GM19467 (cell line): ENCODE measurements around the gene SSBP1.
"Not testable (repeated sequence)": the region's sequence is repeated elsewhere in the genome, so short reads cannot be mapped to it uniquely, and the experiment has no call there.

Experiments used
- ATAC-seq: cut with Tn5 transposase; IDR thresholded peaks from one replicate; pipeline ENCODE4 v1.9.1; 2021; ENCODE audit warnings: mild to moderate bottlenecking, moderate library complexity; ENCODE audit not compliant: unreplicated experiment

SSBP1 gene

GRCh38 chr7:141763797-141764196 lies 25.6 kb downstream of the SSBP1 start, which contains the start of gene TAS2R3:
Gene TAS2R3 (plus strand): TSS chr7:141764097. CDS start chr7:141764159, 62 bp downstream.
- ATAC-seq: no peak

DNA sequence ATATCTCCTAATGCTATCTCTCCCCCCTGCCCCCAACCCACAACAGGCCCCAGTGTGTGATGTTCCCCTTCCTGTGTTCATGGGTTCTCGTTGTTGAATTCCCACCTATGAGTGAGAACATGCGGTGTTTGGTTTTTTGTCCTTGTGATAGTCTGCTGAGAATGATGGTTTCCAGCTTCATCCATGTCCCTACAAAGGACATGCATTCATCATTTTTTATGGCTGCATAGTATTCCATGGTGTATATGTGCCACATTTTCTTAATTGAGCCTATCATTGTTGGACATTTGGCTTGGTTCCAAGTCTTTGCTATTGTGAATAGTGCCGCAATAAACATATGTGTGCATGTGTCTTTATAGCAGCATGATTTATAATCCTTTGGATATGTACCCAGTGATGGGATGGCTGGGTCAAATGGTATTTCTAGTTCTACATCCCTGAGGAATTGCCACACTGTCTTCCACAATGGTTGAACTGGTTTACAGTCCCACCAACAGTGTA lies 32.0 kb downstream of the SSBP1 start:
- not testable (repeated sequence) for ATAC-seq

GRCh38 chr7:141776374-141776773 lies 38.2 kb downstream of the SSBP1 start, which contains the start of gene TAS2R4:
Gene TAS2R4 (plus strand): TSS chr7:141776674. CDS start chr7:141778489, 1,815 bp downstream.
- ATAC-seq: no peak

GRCh38 chr7:141785706-141786552 lies 47.8 kb downstream of the SSBP1 start:
- peak; percentile 65 for ATAC-seq

DNA sequence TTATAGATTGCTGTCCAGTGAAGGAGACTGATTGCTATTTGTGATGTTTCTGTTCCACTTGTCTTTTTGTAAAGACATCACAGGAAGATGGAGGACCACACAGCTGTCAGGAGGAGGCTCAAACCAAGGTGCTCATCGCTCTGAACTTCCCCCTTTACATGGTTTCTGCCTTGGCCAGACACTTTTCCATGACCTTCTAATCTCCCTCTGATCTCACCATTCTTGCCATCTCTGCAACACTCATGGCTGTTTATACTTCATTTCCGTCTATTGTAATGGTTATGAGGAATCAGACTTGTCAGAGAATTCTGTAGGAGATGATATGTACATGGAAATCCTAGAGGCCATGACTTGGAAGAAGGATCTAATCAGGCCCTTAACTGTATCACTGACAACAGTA lies 50.1 kb downstream of the SSBP1 start:
- no peak for ATAC-seq

DNA sequence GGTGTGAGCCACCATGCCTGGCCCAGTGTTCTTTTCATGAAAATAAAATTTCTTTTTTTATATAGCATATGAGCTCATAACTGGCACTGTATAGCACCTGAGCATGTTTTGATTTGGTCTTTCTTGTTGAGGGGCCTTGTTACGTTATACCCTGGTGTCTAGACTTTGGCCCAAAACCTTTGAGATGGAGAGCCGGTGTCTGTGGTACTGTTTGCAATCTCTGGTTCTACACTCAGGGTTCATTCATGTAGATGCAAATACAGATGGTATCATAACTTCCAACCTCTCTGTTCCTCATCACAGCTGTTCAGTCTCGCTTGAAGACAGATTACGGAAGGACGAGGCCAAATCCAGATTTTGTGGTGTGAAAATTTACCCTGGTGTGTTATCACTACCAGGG lies 51.8 kb downstream of the SSBP1 start, which contains the start of gene TAS2R5:
Gene TAS2R5, plus strand, starts transcription at position 301 of the 400 bp plus-strand sequence. CDS start 145 bp downstream, outside the sequence.
- no peak for ATAC-seq

DNA sequence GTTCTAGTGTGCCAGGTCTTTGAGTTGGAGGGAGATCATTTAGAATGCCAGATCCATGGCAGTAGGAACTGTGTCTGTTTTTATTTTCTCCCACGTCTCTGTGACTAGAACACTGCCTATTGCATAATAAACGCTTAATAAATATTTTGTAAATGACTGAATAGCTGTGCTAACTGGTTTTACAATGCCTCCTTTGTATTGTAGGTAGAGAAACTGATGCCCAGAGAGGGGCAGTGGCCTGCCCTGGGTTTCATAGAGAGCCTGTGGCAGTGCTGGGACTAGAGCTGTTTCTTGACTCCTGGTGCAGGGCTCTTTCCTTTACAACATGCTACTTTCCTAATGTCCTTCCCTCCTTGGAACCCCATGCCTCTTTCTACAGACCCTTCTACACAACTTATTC lies 54.4 kb downstream of the SSBP1 start:
- ATAC-seq: no peak
